ENCODE results near the gene NHERF1. TPM values are rescaled to one million over a fixed set of nuclear protein-coding genes. Genes with fewer than 3 reads are reported as not detected.

The NHERF1 gene
- total and polyA plus RNA-seq, 2 of the 8 experiments (the other 6 are each of a cell fraction or from before 2014, with no cell fraction given): 92.9 to 99.2 TPM

DNA sequence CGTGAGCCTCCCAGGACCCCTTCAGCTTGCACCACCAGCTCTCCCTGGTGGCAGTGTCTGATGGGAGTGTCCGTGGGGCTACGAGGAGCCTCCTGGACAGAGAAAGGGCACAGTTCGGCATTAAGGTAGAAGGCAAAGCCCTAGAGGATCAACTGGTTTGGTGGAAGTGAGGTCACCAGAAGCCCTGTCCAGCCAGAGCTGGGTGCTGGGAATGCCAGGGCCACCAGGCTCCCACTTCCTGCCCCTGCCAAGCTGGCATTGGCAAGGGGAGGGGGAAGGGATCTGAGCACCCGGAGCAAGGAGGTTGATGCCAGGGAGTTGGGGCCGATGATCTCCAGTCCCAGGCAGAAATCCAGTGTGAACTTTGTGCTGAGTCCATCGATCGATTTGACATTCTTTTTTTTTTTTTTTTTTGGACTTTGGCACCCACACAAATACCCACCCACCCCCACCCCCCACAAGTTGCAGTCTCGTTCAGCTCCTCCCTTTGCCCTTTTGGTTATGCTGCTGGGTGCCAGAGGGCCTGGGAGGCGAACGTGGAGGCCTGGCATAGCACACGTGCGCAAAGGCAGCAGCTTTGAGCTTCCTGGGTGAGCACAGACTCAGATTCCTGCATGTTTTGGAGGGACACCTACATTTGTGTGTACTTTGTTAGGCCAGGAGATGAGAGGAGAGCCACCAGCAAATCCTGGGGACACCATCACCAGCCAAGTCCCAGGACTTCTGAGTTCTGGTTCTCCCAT is 2.1 kb downstream of the NHERF1 start (continued):
- TF ChIP-seq TAF1 (IDR thresholded peaks at IDR 0.05; ENCODE audit: low read depth, low read length) (no peak), JUN (IDR thresholded peaks at IDR 0.05; ENCODE audit: low read depth, low read length) (no peak), EGR1 (IDR thresholded peaks at IDR 0.05; ENCODE audit: borderline replicate concordance, low read depth, low read length) (no peak)
- TF ChIP-seq, protein P1, sequence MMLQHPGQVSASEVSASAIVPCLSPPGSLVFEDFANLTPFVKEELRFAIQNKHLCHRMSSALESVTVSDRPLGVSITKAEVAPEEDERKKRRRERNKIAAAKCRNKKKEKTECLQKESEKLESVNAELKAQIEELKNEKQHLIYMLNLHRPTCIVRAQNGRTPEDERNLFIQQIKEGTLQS (IDR thresholded peaks at IDR 0.05; ENCODE audit: insufficient read depth, low read depth, low read length): no peak

Measured in H1 (cell line).